Right kidney (tissue), 1 donor: Measurements from ENCODE around the gene UGT2B28.
"Not testable (repeated sequence)": the region's sequence is repeated elsewhere in the genome, so short reads cannot be mapped to it uniquely, and the experiment has no call there.

Experiments
- DNase-seq: peaks from one replicate; pipeline ENCODE4 v3.0.0-alpha.2; 2016

The UGT2B28 gene

DNA sequence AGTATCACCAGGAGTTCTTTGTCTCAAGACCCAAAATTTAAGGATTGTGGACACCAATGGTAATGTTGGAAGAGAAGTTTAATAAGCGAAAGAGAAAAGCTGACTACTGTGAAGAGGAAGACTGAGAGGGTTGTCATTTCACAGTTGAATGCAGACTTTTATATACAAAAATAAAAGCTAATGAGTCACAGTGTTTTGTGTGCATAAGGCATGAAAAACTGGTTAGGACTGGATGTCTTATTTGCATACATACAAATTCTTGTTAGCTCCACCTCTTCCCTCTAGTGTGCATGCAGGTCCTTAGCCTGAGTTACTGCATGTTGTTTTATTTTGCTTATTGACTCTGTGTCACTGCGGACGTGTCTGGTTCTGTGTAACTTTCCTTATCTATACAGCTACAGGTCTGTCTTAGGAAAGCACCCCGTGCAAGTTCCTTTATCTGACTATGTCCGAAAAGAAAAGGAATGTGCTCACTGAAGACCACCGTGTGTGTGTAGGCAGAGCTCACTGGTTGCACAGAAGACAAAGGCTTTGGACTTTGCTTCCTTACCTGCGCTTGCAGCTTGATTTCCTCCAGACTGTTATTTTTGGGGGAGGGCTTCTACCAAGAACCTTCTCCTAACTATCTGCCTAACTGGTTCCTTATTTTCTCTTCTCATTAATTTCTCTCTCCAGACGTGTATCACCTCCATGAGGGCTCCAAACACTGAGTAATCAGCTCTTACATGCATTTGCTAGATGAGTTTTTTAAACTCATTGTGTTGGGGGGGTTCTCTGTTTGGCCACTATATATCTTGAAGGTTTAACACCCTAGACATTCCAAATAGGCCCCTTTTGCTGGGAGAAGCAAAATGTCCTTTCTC lies 63.5 kb downstream of the UGT2B28 start:
- DNase-seq, result not testable (repeated sequence)
